H1 (cell line): ENCODE measurements around the gene SURF2. TPM values are rescaled to one million over a fixed set of nuclear protein-coding genes. Genes with fewer than 3 reads are reported as not detected.
A peak's percentile ranks its signal among the peaks of the same experiment; 100 is the strongest.

Experiments
- CTCF ChIA-PET: fragments of 300-600 bp; sonication (Branson Sonifier 250); formaldehyde crosslinking; loops from one replicate; lab custom pipeline; 2021; ENCODE audit not compliant: partially characterized antibody; lab: Charles Lee
- POLR2A ChIA-PET: fragments of 300-600 bp; sonication (Branson Sonifier 250); formaldehyde crosslinking; loops from one replicate; lab custom pipeline; 2021; ENCODE audit warnings: inconsistent platforms; ENCODE audit not compliant: partially characterized antibody; lab: Charles Lee
- DNase-seq, 2 experiments: peaks; one replicate each; pipeline versions ENCODE4 v3.0.0 to v3.0.0-alpha.2; 2010 to 2022; ENCODE audit warnings: low spot score in 2 of 2, low read depth in 1 of 2, mixed read lengths in 1 of 2
- FAIRE-seq: peaks from 2 replicates; lab custom pipeline; 2011; peaks lifted over from hg19 to GRCh38; lab: Jason Lieb, UNC
- H2AFZ ChIP-seq: 2 replicates; pipeline ENCODE4 v1.8.1; 2012; ENCODE audit warnings: low read length, inconsistent platforms
- H2AK5ac ChIP-seq: 2 replicates; pipeline ENCODE4 v1.6.1; 2013; ENCODE audit warnings: low read depth, low read length
- H2BK120ac ChIP-seq: replicated peaks from 2 replicates; pipeline ENCODE3; 2013; ENCODE audit warnings: low read depth, low read length, inconsistent platforms
- H2BK12ac ChIP-seq: 2 replicates; pipeline ENCODE4 v1.6.1; 2013; ENCODE audit warnings: low read depth, low read length
- H2BK15ac ChIP-seq: 2 replicates; pipeline ENCODE4 v1.6.1; 2013; ENCODE audit warnings: low read length
- H2BK20ac ChIP-seq: 2 replicates; pipeline ENCODE4 v1.6.1; 2013; ENCODE audit warnings: low read length
- H2BK5ac ChIP-seq: 2 replicates; pipeline ENCODE4 v1.6.1; 2013; ENCODE audit warnings: low read depth, low read length
- H3K14ac ChIP-seq: 2 replicates; pipeline ENCODE4 v1.6.1; 2013; ENCODE audit warnings: inconsistent platforms; ENCODE audit not compliant: insufficient read length
- H3K18ac ChIP-seq: 2 replicates; pipeline ENCODE4 v1.6.1; 2013; ENCODE audit warnings: low read length; ENCODE audit errors: extremely low read depth
- H3K23ac ChIP-seq: 2 replicates; pipeline ENCODE4 v1.6.1; 2013; ENCODE audit warnings: inconsistent platforms; ENCODE audit not compliant: insufficient read length
- H3K23me2 ChIP-seq: 2 replicates; pipeline ENCODE4 v1.6.1; 2013; ENCODE audit warnings: low read depth, low read length
- H3K27ac ChIP-seq: 2 replicates; pipeline ENCODE4 v1.6.1; 2011; ENCODE audit warnings: low read depth, low read length, inconsistent platforms
- H3K27me3 ChIP-seq, 4 experiments: replicated peaks in 1 of 4; 1 replicate in 1 of 4; 2 replicates in 3 of 4; pipeline versions ENCODE4 v1.6.1 to v1.8.1; 2011 to 2013; ENCODE audit warnings: low read length in 3 of 4, mild to moderate bottlenecking in 3 of 4, inconsistent platforms in 2 of 4, mixed read lengths in 2 of 4, moderate library complexity in 1 of 4; ENCODE audit not compliant: control insufficient read depth in 3 of 4, insufficient read depth in 3 of 4; ENCODE audit errors: extremely low read depth in 1 of 4
- H3K36me3 ChIP-seq, 4 experiments: 2 replicates each; pipeline versions ENCODE4 v1.6.1 to v1.8.1; 2011 to 2013; ENCODE audit warnings: mild to moderate bottlenecking in 4 of 4, low read length in 3 of 4, moderate library complexity in 2 of 4, control low read depth in 1 of 4, inconsistent platforms in 1 of 4; ENCODE audit not compliant: insufficient read depth in 4 of 4, control insufficient read depth in 2 of 4
- H3K4ac ChIP-seq: replicated peaks from 2 replicates; pipeline ENCODE3; 2013; ENCODE audit warnings: low read length, low read depth, mixed read lengths, inconsistent platforms; ENCODE audit not compliant: insufficient read length
- H3K4me1 ChIP-seq, 4 experiments: replicated peaks in 1 of 4; 1 replicate in 1 of 4; 2 replicates in 3 of 4; pipeline versions ENCODE4 v1.6.1 to v1.8.1; 2011 to 2013; ENCODE audit warnings: low read length in 3 of 4, inconsistent platforms in 2 of 4, mixed read lengths in 1 of 4; ENCODE audit not compliant: insufficient read depth in 4 of 4, control insufficient read depth in 3 of 4
- H3K4me2 ChIP-seq, 2 experiments: 2 replicates each; pipeline versions ENCODE4 v1.6.1 to v1.8.1; 2011 to 2013; ENCODE audit warnings: low read depth in 2 of 2, low read length in 2 of 2, control low read depth in 1 of 2, inconsistent platforms in 1 of 2, mild to moderate bottlenecking in 1 of 2; ENCODE audit not compliant: insufficient read depth in 1 of 2
- H3K4me3 ChIP-seq, 4 experiments: fragments of 200-600, 300-600 bp in 1 of 4; sonication (generic), shearing (Covaris generic), sonication (Bioruptor Twin) in 1 of 4; 2 replicates each; pipeline versions ENCODE4 v1.5.1 to v1.8.1; 2011 to 2016; ENCODE audit warnings: low read length in 4 of 4, low read depth in 3 of 4, control low read depth in 2 of 4, inconsistent platforms in 2 of 4, mild to moderate bottlenecking in 2 of 4, mixed read lengths in 1 of 4, moderate library complexity in 1 of 4; ENCODE audit not compliant: insufficient read depth in 2 of 4; ENCODE audit errors: extremely low read depth in 1 of 4
- H3K56ac ChIP-seq: replicated peaks from 2 replicates; pipeline ENCODE3; 2013; ENCODE audit warnings: low read depth, mild to moderate bottlenecking, mixed read lengths, low read length, inconsistent platforms; ENCODE audit not compliant: insufficient read length
- H3K79me1 ChIP-seq: 2 replicates; pipeline ENCODE4 v1.6.1; 2013; ENCODE audit warnings: low read depth, low read length, control low read depth
- H3K79me2 ChIP-seq, 2 experiments: 2 replicates each; pipeline versions ENCODE4 v1.6.1 to v1.8.1; 2012 to 2013; ENCODE audit warnings: low read length in 2 of 2, mild to moderate bottlenecking in 2 of 2, inconsistent platforms in 1 of 2; ENCODE audit not compliant: insufficient read depth in 2 of 2, control insufficient read depth in 1 of 2
- H3K9ac ChIP-seq, 4 experiments: replicated peaks in 1 of 4; 1 replicate in 1 of 4; 2 replicates in 3 of 4; pipeline versions ENCODE4 v1.6.1 to v1.8.1; 2011 to 2013; ENCODE audit warnings: low read depth in 3 of 4, low read length in 3 of 4, control low read depth in 2 of 4, mild to moderate bottlenecking in 2 of 4, moderate library complexity in 2 of 4, inconsistent platforms in 1 of 4; ENCODE audit errors: extremely low read depth in 1 of 4
- H3K9me3 ChIP-seq, 2 experiments: 2 replicates each; pipeline versions ENCODE4 v1.6.1 to v1.8.1; 2012 to 2013; ENCODE audit warnings: mild to moderate bottlenecking in 2 of 2, moderate library complexity in 2 of 2, control low read depth in 1 of 2, inconsistent platforms in 1 of 2, low read depth in 1 of 2, low read length in 1 of 2, mixed read lengths in 1 of 2; ENCODE audit not compliant: insufficient read depth in 2 of 2
- H4K20me1 ChIP-seq, 2 experiments: replicated peaks in 1 of 2; 2 replicates each; pipeline versions ENCODE3 to v1.8.1; 2011 to 2013; ENCODE audit warnings: inconsistent platforms in 2 of 2, low read length in 2 of 2, mild to moderate bottlenecking in 1 of 2; ENCODE audit not compliant: insufficient read depth in 2 of 2, control insufficient read depth in 1 of 2
- H4K5ac ChIP-seq: 2 replicates; pipeline ENCODE4 v1.6.1; 2013; ENCODE audit warnings: low read length, low read depth, mixed read lengths, inconsistent platforms; ENCODE audit not compliant: insufficient read length
- H4K8ac ChIP-seq: 2 replicates; pipeline ENCODE4 v1.8.0; 2013; ENCODE audit warnings: mild to moderate bottlenecking, moderate library complexity, low read length, inconsistent platforms; ENCODE audit not compliant: insufficient read depth; ENCODE audit errors: extremely low read depth
- H4K91ac ChIP-seq: replicated peaks from 2 replicates; pipeline ENCODE3; 2013; ENCODE audit warnings: low read length, mixed read lengths, inconsistent platforms; ENCODE audit not compliant: insufficient read length
- CBX8 ChIP-seq: fragments of 300-800, 300-1000 bp; sonication (generic); IDR thresholded peaks from 2 replicates; pipeline ENCODE4 v1.7.1; 2016; ENCODE audit warnings: low read depth, low read length, borderline replicate concordance
- CTBP2 ChIP-seq: IDR thresholded peaks from 2 replicates; pipeline ENCODE4 v1.7.0; 2011; ENCODE audit warnings: borderline replicate concordance, mild to moderate bottlenecking, moderate library complexity, mixed read lengths, low read length; ENCODE audit not compliant: insufficient read depth, insufficient read length
- EGR1 ChIP-seq: IDR thresholded peaks from 2 replicates; pipeline ENCODE4 v1.6.1; 2011; ENCODE audit warnings: low read depth, low read length, borderline replicate concordance
- HDAC6 ChIP-seq: IDR thresholded peaks from one replicate; pipeline ENCODE4 v1.7.1; 2012; ENCODE audit warnings: low read depth, mild to moderate bottlenecking, inconsistent platforms, low read length, moderate library complexity
- JUND ChIP-seq: IDR thresholded peaks from 2 replicates; pipeline ENCODE4 v1.6.1; 2011; ENCODE audit warnings: mild to moderate bottlenecking, improper control_type of control experiment, low read length
- MAFK ChIP-seq: IDR thresholded peaks from 2 replicates; pipeline ENCODE4 v1.6.1; 2012; ENCODE audit warnings: low read depth, mild to moderate bottlenecking, improper control_type of control experiment, low read length
- POU5F1 ChIP-seq: IDR thresholded peaks from 2 replicates; pipeline ENCODE4 v1.6.1; 2011; ENCODE audit warnings: low read depth, mild to moderate bottlenecking, low read length, moderate library complexity
- SAP30 ChIP-seq: fragments of 300-600 bp; sonication (generic); IDR thresholded peaks from 2 replicates; pipeline ENCODE4 v1.7.1; 2012; ENCODE audit warnings: low read length, moderate library complexity, mild to moderate bottlenecking, inconsistent platforms; ENCODE audit not compliant: insufficient read depth, insufficient replicate concordance
- SP1 ChIP-seq: IDR thresholded peaks from 2 replicates; pipeline ENCODE4 v1.6.1; 2011; ENCODE audit warnings: low read depth, low read length
- TCF12 ChIP-seq: IDR thresholded peaks from 2 replicates; pipeline ENCODE4 v1.6.1; 2011; ENCODE audit warnings: low read depth, mild to moderate bottlenecking, low read length
- YY1 ChIP-seq: IDR thresholded peaks from 2 replicates; pipeline ENCODE4 v1.6.1; 2011; ENCODE audit warnings: low read depth, mild to moderate bottlenecking, low read length
- WGBS, 2 experiments: shearing (Covaris generic) in 1 of 2; methylation state at CpG; one replicate each; pipeline versions ENCODE4 v1.1.6 to v1.1.7; 2013 to 2015; ENCODE audit warnings: low lambda C conversion rate in 2 of 2, mixed read lengths in 2 of 2, inconsistent platforms in 1 of 2, low coverage in 1 of 2, missing lambda C conversion rate in 1 of 2; ENCODE audit not compliant: insufficient replicate concordance in 2 of 2, insufficient coverage in 1 of 2, insufficient read length in 1 of 2; ENCODE audit errors: extremely low coverage in 1 of 2, missing lambda C conversion rate in 1 of 2; 5-methylcytosine and 5-hydroxymethylcytosine counted together
- polyA plus RNA-seq, 7 experiments: library from polyadenylated mRNA; depleted of rRNA in 3 of 7; stranded (reverse) in 5 of 7; unstranded in 2 of 7; fragments of >200 nt in 5 of 7; fragments of 200-250 nt in 2 of 7; gene quantifications; 1 replicate in 5 of 7; 2 replicates in 1 of 7; 4 replicates in 1 of 7; pipeline versions ENCODE4 v1.2.1 to v1.2.3, GENCODE V29; 2011 to 2013; ENCODE audit warnings: missing spikeins in 2 of 7, mixed read lengths in 2 of 7
- total RNA-seq: library from RNA; stranded (reverse); fragmentation: NEBNext Ultra II Directional; extraction: Animal tissue kit (Norgen Biotek cat#: 25700); gene quantifications from 2 replicates; pipeline ENCODE4 v1.2.1, GENCODE V29; 2021
- TF ChIP-seq, protein P1 (sequence below): IDR thresholded peaks from 2 replicates; pipeline ENCODE4 v1.6.1; 2011; ENCODE audit warnings: low read depth, mild to moderate bottlenecking, low read length; ENCODE audit not compliant: insufficient read depth

SURF2 gene
- total and polyA plus RNA-seq, 2 of the 8 experiments (the other 6 are each of a cell fraction or from before 2014, with no cell fraction given): 36.6 to 37.7 TPM

DNA sequence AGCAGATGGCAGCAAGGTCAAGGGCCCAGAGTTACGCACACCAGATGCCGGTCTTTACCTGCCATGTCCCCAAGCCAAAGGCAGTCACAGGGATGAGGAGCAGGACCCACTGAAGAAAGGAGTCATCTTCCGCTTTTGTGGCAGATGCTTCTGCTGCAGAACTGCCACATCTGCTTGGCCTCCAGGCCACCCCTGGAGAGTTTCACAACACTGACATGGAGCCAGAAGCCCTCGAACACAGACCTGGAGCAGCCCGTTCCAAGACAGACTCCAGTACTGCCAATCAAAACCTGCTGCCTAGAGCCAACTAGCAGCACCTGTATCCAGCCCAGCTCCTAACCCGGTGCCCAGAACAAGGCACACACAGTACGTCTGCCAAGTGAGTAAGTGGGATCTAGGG, 1.6 kb upstream of the SURF2 start:
- POLR2A ChIA-PET: interaction anchor here (1.7 to 16.1 kb wide), 9 partner anchors 10 to 105 kb away, joined by 4 to 461 read pairs (median 13); partner anchors contain the start of genes CACFD1, MED22, RPL7A and STKLD1
- peaks cover 2% of the 10 kb centered on the region; the same call in 1 of the 2 replicates for H3K23me2 ChIP-seq
- H4K8ac ChIP-seq: peak overlapping the region; percentile 39; the same call in 1 of the 2 replicates
- no peak overlapping the region for H4K91ac ChIP-seq
- H3K27ac ChIP-seq: no peak overlapping the region
- no peak overlapping the region for H3K4me3 ChIP-seq
- H2BK120ac ChIP-seq: no peak overlapping the region
- CTCF ChIA-PET: interaction anchor here (0.9 to 8.2 kb wide), 11 partner anchors 8 to 168 kb away, joined by 3 to 90 read pairs (median 8); partner anchors contain the start of genes MED22 and RPL7A
- peaks cover 11 to 12% of the 10 kb centered on the region in 2 experiments for H4K20me1 ChIP-seq
- no peak overlapping the region for H3K4ac ChIP-seq
- peaks cover 0 to 21% of the 10 kb centered on the region in 2 experiments; a peak in 2 of 4 replicates for H3K79me2 ChIP-seq
- 94% methylated on average over 7 of the region's 7 CpGs; no CpG with 5 or more reads in 1 of the 2 experiments for WGBS, 2 experiments
- FAIRE-seq (no peak), DNase-seq (no peak)
- no peaks in the 10 kb centered on the region for H3K9me3 ChIP-seq
- H2BK15ac ChIP-seq: no peak overlapping the region
- no peak overlapping the region for H3K56ac ChIP-seq
- H2AFZ ChIP-seq: no peak overlapping the region
- H3K23ac ChIP-seq: no peak overlapping the region
- H3K18ac ChIP-seq: no peak overlapping the region
- no peak overlapping the region for H4K5ac ChIP-seq
- H2BK12ac ChIP-seq: no peak overlapping the region
- no peak overlapping the region; a peak in 1 of 4 replicates for H3K4me2 ChIP-seq
- H3K27me3 ChIP-seq: no peaks in the 10 kb centered on the region
- no peak overlapping the region; the same call in 1 of the 2 replicates for H2AK5ac ChIP-seq
- peaks cover 17 to 34% (median 31%) of the 10 kb centered on the region in 4 experiments for H3K36me3 ChIP-seq
- no peak overlapping the region; a peak in 1 of 7 replicates for H3K9ac ChIP-seq
- H2BK5ac ChIP-seq: no peak overlapping the region
- H2BK20ac ChIP-seq: no peak overlapping the region
- H3K14ac ChIP-seq: no peak overlapping the region
- H3K4me1 ChIP-seq: peaks cover 0 to 8% (median 3%) of the 10 kb centered on the region in 4 experiments; a peak in 5 of 7 replicates
- H3K79me1 ChIP-seq: peaks cover 2% of the 10 kb centered on the region; the same call in 1 of the 2 replicates
- TF ChIP-seq SAP30 (no peak), JUND (no peak), MAFK (no peak), TCF12 (no peak), YY1 (no peak), CBX8 (no peak), HDAC6 (no peak), EGR1 (no peak), SP1 (no peak), POU5F1 (no peak), CTBP2 (no peak)
- TF ChIP-seq, protein P1, sequence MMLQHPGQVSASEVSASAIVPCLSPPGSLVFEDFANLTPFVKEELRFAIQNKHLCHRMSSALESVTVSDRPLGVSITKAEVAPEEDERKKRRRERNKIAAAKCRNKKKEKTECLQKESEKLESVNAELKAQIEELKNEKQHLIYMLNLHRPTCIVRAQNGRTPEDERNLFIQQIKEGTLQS: no peak
